ENCODE measurements around the gene SLC12A8. TPM values are rescaled to one million over a fixed set of nuclear protein-coding genes. Genes with fewer than 3 reads are reported as not detected.
A peak's percentile ranks its signal among the peaks of the same experiment; 100 is the strongest.

The SLC12A8 gene
- total and polyA plus RNA-seq, 2 donors from 2014 or later, result 5.4 to 29.1 TPM

GRCh38 chr3:125146626-125147490, 65.7 kb downstream of the SLC12A8 start:
- FAIRE-seq (no peak), DNase-seq (no peak)
- no peak for TF ChIP-seq CTCF (IDR thresholded peaks at IDR 0.05; ENCODE audit: borderline replicate concordance, extremely low read depth, insufficient read depth)
- H3K4me1 ChIP-seq (ENCODE audit: control insufficient read depth in 2 of 3, insufficient read depth in 2 of 3, low read depth in 1 of 3, low read length in 3 of 3), result peaks cover 2 to 10% (median 4%) of the 10 kb centered on the region in 3 donors
- H3K36me3 ChIP-seq (ENCODE audit: control insufficient read depth in 2 of 3, insufficient read depth in 3 of 3, low read length in 3 of 3), result no peaks in the 10 kb centered on the region
- peak overlapping the region in 1 of 2 donors; percentile 30 for H3K27ac ChIP-seq (ENCODE audit: low read depth in 2 of 2, low read length in 2 of 2)
- no peak overlapping the region for H3K4me3 ChIP-seq (ENCODE audit: low read length in 3 of 3)
- H3K9me3 ChIP-seq (ENCODE audit: control insufficient read depth in 2 of 3, insufficient read depth in 1 of 3, low read length in 3 of 3), result no peaks in the 10 kb centered on the region
- no peaks in the 10 kb centered on the region for H3K27me3 ChIP-seq (ENCODE audit: control insufficient read depth, insufficient read depth, low read length)
- intact Hi-C loops (cut with DNase I), result no loop called here
- H3K9ac ChIP-seq (ENCODE audit: low read length in 3 of 3), result no peak overlapping the region

GRCh38 chr3:125145751-125146475, 66.6 kb downstream of the SLC12A8 start:
- FAIRE-seq, result no peak
- Histone ChIP-seq H3K9me3 (ENCODE audit: control insufficient read depth in 2 of 3, insufficient read depth in 1 of 3, low read length in 3 of 3) (no peaks in the 10 kb centered on the region), H3K36me3 (ENCODE audit: control insufficient read depth in 2 of 3, insufficient read depth in 3 of 3, low read length in 3 of 3) (no peaks in the 10 kb centered on the region), H3K4me3 (ENCODE audit: low read length in 3 of 3) (no peak overlapping the region), H3K9ac (ENCODE audit: low read length in 3 of 3) (no peak overlapping the region), H3K27ac (ENCODE audit: low read depth in 2 of 2, low read length in 2 of 2) (no peak overlapping the region), H3K4me1 (ENCODE audit: control insufficient read depth in 2 of 3, insufficient read depth in 2 of 3, low read depth in 1 of 3, low read length in 3 of 3) (peaks cover 2 to 13% (median 4%) of the 10 kb centered on the region in 3 donors), H3K27me3 (ENCODE audit: control insufficient read depth, insufficient read depth, low read length) (no peaks in the 10 kb centered on the region)
- intact Hi-C loops (cut with DNase I), result no loop called here
- no peak for DNase-seq
- TF ChIP-seq CTCF (IDR thresholded peaks at IDR 0.05; ENCODE audit: borderline replicate concordance, extremely low read depth, insufficient read depth), result no peak

DNA sequence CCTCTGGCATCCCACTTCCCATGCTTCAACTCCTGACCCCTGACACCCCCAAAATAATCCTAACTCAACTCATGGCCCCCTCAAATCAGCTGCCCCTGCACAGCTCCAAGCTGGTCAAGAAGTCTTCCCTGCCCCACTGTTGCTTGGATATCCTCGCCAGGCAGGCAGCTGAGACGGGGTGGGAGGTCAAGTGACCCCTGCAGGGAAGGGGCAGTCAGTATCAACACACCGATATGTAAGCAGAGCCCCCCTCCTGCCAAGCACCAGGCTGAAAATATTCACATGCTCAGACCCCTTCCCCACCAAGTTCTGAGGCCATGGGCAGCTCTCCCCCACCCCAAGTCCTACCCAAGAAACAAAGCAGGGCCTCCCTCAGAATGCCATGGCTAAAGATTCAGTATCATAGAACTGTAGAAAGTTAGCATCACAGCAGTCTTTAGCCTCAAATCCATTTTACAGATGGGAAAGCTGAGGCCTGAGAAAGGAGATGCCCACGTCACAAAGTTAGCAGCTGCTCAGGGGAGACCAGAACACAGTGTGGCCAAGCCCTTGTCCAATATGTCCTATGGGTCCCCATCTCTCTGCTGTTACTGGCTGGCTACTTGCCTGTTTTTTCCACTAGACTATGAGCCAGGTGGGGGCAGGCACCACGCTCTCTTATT, 67.8 kb downstream of the SLC12A8 start:
- Histone ChIP-seq H3K4me3 (ENCODE audit: low read length in 3 of 3) (no peak overlapping the region), H3K4me1 (ENCODE audit: control insufficient read depth in 2 of 3, insufficient read depth in 2 of 3, low read depth in 1 of 3, low read length in 3 of 3) (peaks cover 2 to 13% (median 4%) of the 10 kb centered on the region in 3 donors), H3K9ac (ENCODE audit: low read length in 3 of 3) (no peak overlapping the region), H3K9me3 (ENCODE audit: control insufficient read depth in 2 of 3, insufficient read depth in 1 of 3, low read length in 3 of 3) (no peaks in the 10 kb centered on the region), H3K27me3 (ENCODE audit: control insufficient read depth, insufficient read depth, low read length) (no peaks in the 10 kb centered on the region), H3K36me3 (ENCODE audit: control insufficient read depth in 2 of 3, insufficient read depth in 3 of 3, low read length in 3 of 3) (no peaks in the 10 kb centered on the region), H3K27ac (ENCODE audit: low read depth in 2 of 2, low read length in 2 of 2) (no peak overlapping the region)
- FAIRE-seq (no peak), DNase-seq (no peak)
- TF ChIP-seq CTCF (IDR thresholded peaks at IDR 0.05; ENCODE audit: borderline replicate concordance, extremely low read depth, insufficient read depth), result no peak
- intact Hi-C loops (cut with DNase I), result no loop called here

Data from kidney (tissue), 14 donors.